B cell (primary cell): ENCODE results near the gene BID. TPM values are rescaled to one million over a fixed set of nuclear protein-coding genes. Genes with fewer than 3 reads are reported as not detected.

Experiments
- ATAC-seq: fragments of 200-7000 bp; cut with Tn5 transposase; one replicate; pipeline ENCODE4 v1.10.0; 2021; ENCODE audit warnings: low read depth, mild to moderate bottlenecking, moderate number of reproducible peaks, moderate library complexity
- CTCF ChIA-PET: fragments of 350-600 bp; sonication (Branson Sonifier 250); formaldehyde crosslinking; loops from one replicate; lab custom pipeline; 2021; ENCODE audit warnings: antibody characterized with exemption, inconsistent platforms; lab: Charles Lee
- POLR2A ChIA-PET: fragments of 350-600 bp; sonication (Branson Sonifier 250); formaldehyde crosslinking; loops from one replicate; lab custom pipeline; 2021; ENCODE audit warnings: antibody characterized with exemption; lab: Charles Lee
- DNase-seq: peaks from one replicate; pipeline ENCODE4 v3.0.0; 2013
- H2AFZ ChIP-seq: 2 replicates; pipeline ENCODE4 v1.6.1; 2012; ENCODE audit warnings: mild to moderate bottlenecking, low read depth, low read length; ENCODE audit not compliant: insufficient read depth, poor library complexity, severe bottlenecking
- H3K27ac ChIP-seq, 2 donors: 1 replicate in 1 of 2; 2 replicates in 1 of 2; pipeline ENCODE4 v1.5.1; 2012 to 2013; ENCODE audit warnings: low read length in 2 of 2, mild to moderate bottlenecking in 2 of 2, moderate library complexity in 1 of 2
- H3K27me3 ChIP-seq, 4 experiments: fragments of 200-600 bp in 1 of 4; sonication (generic) in 1 of 4; replicated peaks in 1 of 4; 1 replicate in 2 of 4; 2 replicates in 2 of 4; pipeline versions ENCODE4 v1.6.1 to v1.7.0; 2013 to 2016; ENCODE audit warnings: low read length in 3 of 4, mild to moderate bottlenecking in 2 of 4, mixed read lengths in 1 of 4, moderate library complexity in 1 of 4; ENCODE audit not compliant: insufficient read depth in 4 of 4, control insufficient read depth in 3 of 4; ENCODE audit errors: control extremely low read depth in 1 of 4
- H3K36me3 ChIP-seq, 2 experiments: replicated peaks in 1 of 2; 1 replicate in 1 of 2; 2 replicates in 1 of 2; pipeline versions ENCODE4 v1.6.1 to v1.7.1; 2013; ENCODE audit warnings: low read length in 1 of 2; ENCODE audit not compliant: insufficient read depth in 2 of 2, control insufficient read depth in 1 of 2; ENCODE audit errors: control extremely low read depth in 1 of 2, extremely low read depth in 1 of 2
- H3K4me1 ChIP-seq, 2 donors: fragments of 200-600 bp in 1 of 2; sonication (generic) in 1 of 2; 1 replicate in 1 of 2; 2 replicates in 1 of 2; pipeline versions ENCODE4 v1.5.1 to v1.6.1; 2013 to 2017; ENCODE audit warnings: low read length in 2 of 2; ENCODE audit not compliant: control insufficient read depth in 2 of 2, insufficient read depth in 2 of 2
- H3K4me2 ChIP-seq: replicated peaks from 2 replicates; pipeline ENCODE3; 2012; ENCODE audit warnings: mild to moderate bottlenecking, low read depth, low read length; ENCODE audit not compliant: poor library complexity, severe bottlenecking
- H3K4me3 ChIP-seq, 5 experiments: fragments of 200-600 bp in 1 of 5; sonication (generic) in 1 of 5; 1 replicate in 3 of 5; 2 replicates in 2 of 5; pipeline versions ENCODE4 v1.5.1 to v1.7.0; 2011 to 2016; ENCODE audit warnings: low read length in 4 of 5, mild to moderate bottlenecking in 4 of 5, low read depth in 2 of 5, control low read depth in 1 of 5, moderate library complexity in 1 of 5; ENCODE audit not compliant: insufficient read depth in 1 of 5; ENCODE audit errors: control extremely low read depth in 1 of 5, extremely low read depth in 1 of 5
- H3K79me2 ChIP-seq: fragments of 200-600 bp; sonication (generic); one replicate; pipeline ENCODE4 v1.6.0; 2016; ENCODE audit warnings: low read length; ENCODE audit not compliant: control insufficient read depth, insufficient read depth
- H3K9ac ChIP-seq: fragments of 200-600 bp; sonication (generic); 2 replicates; pipeline ENCODE4 v1.6.1; 2017; ENCODE audit warnings: mild to moderate bottlenecking, low read length, moderate library complexity
- H3K9me3 ChIP-seq, 3 donors: one replicate each; pipeline versions ENCODE4 v1.6.1 to v1.7.1; 2013; ENCODE audit warnings: low read length in 2 of 3; ENCODE audit not compliant: control insufficient read depth in 2 of 3, insufficient read depth in 1 of 3; ENCODE audit errors: control extremely low read depth in 1 of 3
- H4K20me1 ChIP-seq: 2 replicates; pipeline ENCODE4 v1.6.0; 2012; ENCODE audit warnings: mild to moderate bottlenecking, low read length; ENCODE audit not compliant: insufficient read depth, control insufficient read depth, poor library complexity, severe bottlenecking
- H3K27ac Mint-ChIP-seq: one replicate; pipeline ENCODE4 v1.8.0; 2021; ENCODE audit warnings: mixed read lengths
- H3K27me3 Mint-ChIP-seq: one replicate; pipeline ENCODE4 v1.8.0; 2021; ENCODE audit warnings: mixed read lengths
- H3K4me1 Mint-ChIP-seq: one replicate; pipeline ENCODE4 v1.8.0; 2021; ENCODE audit warnings: mixed read lengths
- H3K4me3 Mint-ChIP-seq: one replicate; pipeline ENCODE4 v1.8.0; 2021; ENCODE audit warnings: mixed read lengths
- H3K9me3 Mint-ChIP-seq: one replicate; pipeline ENCODE4 v1.8.0; 2022; ENCODE audit warnings: mixed read lengths; ENCODE audit not compliant: insufficient read depth
- EZH2 ChIP-seq: IDR thresholded peaks from 2 replicates; pipeline ENCODE4 v1.6.1; 2012; ENCODE audit warnings: borderline replicate concordance, low read depth, mild to moderate bottlenecking, moderate library complexity, low read length; ENCODE audit not compliant: insufficient read depth, poor library complexity, severe bottlenecking
- WGBS: methylation state at CpG from one replicate; pipeline ENCODE4 v1.1.5; 2013; ENCODE audit warnings: missing lambda C conversion rate; ENCODE audit not compliant: insufficient coverage; 5-methylcytosine and 5-hydroxymethylcytosine counted together
- intact Hi-C: fragments of 100-400 bp; cut with micrococcal nuclease; formaldehyde crosslinking; loops from one replicate; pipeline ENCODE4 v1.10.0; 2022
- polyA plus RNA-seq: library from polyadenylated mRNA; depleted of rRNA; stranded (reverse); fragments of >200 nt; gene quantifications from 2 replicates; pipeline ENCODE4 v1.2.3, GENCODE V29; 2012
- total RNA-seq, 2 donors: library from RNA; stranded (reverse); fragments of 120-200 nt in 1 of 2; gene quantifications; 1 replicate in 1 of 2; 2 replicates in 1 of 2; pipeline versions ENCODE4 v1.2.3 to v1.2.4, GENCODE V29; 2013 to 2022
- TF ChIP-seq, protein P1 (sequence below): fragments of 200-600 bp; IDR thresholded peaks from one replicate; pipeline ENCODE4 v1.8.0; 2022; ENCODE audit warnings: antibody characterized with exemption, mild to moderate bottlenecking

BID gene
- total and polyA plus RNA-seq, 2 donors (not counting 1 experiment from before 2014, with no cell fraction given) = 17.5 to 23.3 TPM

DNA sequence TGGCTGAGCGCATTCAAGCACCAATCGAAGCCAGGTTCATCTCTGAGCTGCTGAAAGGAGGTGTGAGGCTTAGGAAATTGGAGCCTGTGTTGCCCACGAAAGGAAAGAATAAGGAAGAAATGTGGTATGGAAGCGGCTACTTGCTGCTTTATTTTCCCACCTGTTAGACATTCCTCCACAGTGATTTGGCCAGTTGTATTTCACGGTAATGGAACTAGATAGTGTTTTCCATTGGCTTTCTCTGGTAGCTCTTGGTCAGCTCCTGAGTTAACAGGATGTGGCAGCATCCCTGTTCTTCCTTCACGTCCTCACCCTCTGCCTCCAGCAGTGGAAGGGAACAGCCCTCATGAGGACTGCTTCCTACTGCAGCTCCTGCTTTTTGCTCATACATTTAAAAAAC lies 44.7 kb downstream of the BID start:
- Histone ChIP-seq H3K27me3 (no peaks in the 10 kb centered on the region), H3K4me1 (no peaks in the 10 kb centered on the region), H3K4me3 (no peak overlapping the region), H2AFZ (no peak overlapping the region), H3K9ac (no peak overlapping the region), H3K9me3 (no peaks in the 10 kb centered on the region), H3K4me2 (no peak overlapping the region), H3K27ac (no peak overlapping the region), H4K20me1 (no peaks in the 10 kb centered on the region), H3K79me2 (no peaks in the 10 kb centered on the region), H3K36me3 (peaks cover 3 to 56% of the 10 kb centered on the region in 2 experiments)
- WGBS = 100% methylated on average over 1 of the region's 6 CpGs
- peaks cover 1% of the 10 kb centered on the region for H3K4me1 Mint-ChIP-seq
- H3K27me3 Mint-ChIP-seq = no peaks in the 10 kb centered on the region
- DNase-seq (no peak), ATAC-seq (no peak)
- ChIA-PET CTCF (no interaction called here), POLR2A (interaction anchor here (0.6 kb wide), 1 partner anchor 50 kb away, joined by 16 read pairs; no protein-coding TSS in a partner anchor)
- H3K9me3 Mint-ChIP-seq = no peaks in the 10 kb centered on the region
- intact Hi-C loops = no loop called here
- TF ChIP-seq EZH2 = no peak
- TF ChIP-seq, protein P1, sequence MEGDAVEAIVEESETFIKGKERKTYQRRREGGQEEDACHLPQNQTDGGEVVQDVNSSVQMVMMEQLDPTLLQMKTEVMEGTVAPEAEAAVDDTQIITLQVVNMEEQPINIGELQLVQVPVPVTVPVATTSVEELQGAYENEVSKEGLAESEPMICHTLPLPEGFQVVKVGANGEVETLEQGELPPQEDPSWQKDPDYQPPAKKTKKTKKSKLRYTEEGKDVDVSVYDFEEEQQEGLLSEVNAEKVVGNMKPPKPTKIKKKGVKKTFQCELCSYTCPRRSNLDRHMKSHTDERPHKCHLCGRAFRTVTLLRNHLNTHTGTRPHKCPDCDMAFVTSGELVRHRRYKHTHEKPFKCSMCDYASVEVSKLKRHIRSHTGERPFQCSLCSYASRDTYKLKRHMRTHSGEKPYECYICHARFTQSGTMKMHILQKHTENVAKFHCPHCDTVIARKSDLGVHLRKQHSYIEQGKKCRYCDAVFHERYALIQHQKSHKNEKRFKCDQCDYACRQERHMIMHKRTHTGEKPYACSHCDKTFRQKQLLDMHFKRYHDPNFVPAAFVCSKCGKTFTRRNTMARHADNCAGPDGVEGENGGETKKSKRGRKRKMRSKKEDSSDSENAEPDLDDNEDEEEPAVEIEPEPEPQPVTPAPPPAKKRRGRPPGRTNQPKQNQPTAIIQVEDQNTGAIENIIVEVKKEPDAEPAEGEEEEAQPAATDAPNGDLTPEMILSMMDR = no peak
- H3K27ac Mint-ChIP-seq = no peak overlapping the region
- H3K4me3 Mint-ChIP-seq = no peak overlapping the region

- H3K4me3 Mint-ChIP-seq = no peak overlapping the region
- H3K36me3 ChIP-seq = peaks cover 1 to 48% of the 10 kb centered on the region in 2 experiments
- no peaks in the 10 kb centered on the region for H3K4me1 ChIP-seq
- no peak overlapping the region for H3K4me2 ChIP-seq
- 97% methylated on average over 3 of the region's 8 CpGs for WGBS
- no peak overlapping the region for H3K27ac ChIP-seq
- DNase-seq = no peak
- H3K27me3 ChIP-seq = no peaks in the 10 kb centered on the region
- ChIA-PET POLR2A (no interaction called here), CTCF (no interaction called here)
- H3K9ac ChIP-seq = no peak overlapping the region
- peaks cover 6% of the 10 kb centered on the region for H3K4me1 Mint-ChIP-seq
- TF ChIP-seq, protein P1 = no peak
- TF ChIP-seq EZH2 = no peak
- H3K4me3 ChIP-seq = no peak overlapping the region
- H3K9me3 Mint-ChIP-seq = no peaks in the 10 kb centered on the region
- H4K20me1 ChIP-seq = no peaks in the 10 kb centered on the region
- H3K27me3 Mint-ChIP-seq = no peaks in the 10 kb centered on the region
- H3K27ac Mint-ChIP-seq = no peak overlapping the region
- intact Hi-C loops = no loop called here
- ATAC-seq = no peak
- no peaks in the 10 kb centered on the region for H3K9me3 ChIP-seq
- no peaks in the 10 kb centered on the region for H3K79me2 ChIP-seq
- no peak overlapping the region for H2AFZ ChIP-seq
These were observed 45.5 kb downstream of the BID start for GRCh38 chr22:17728786-17729185.
